Ishikawa (cell line): ENCODE measurements around the gene RAD52.

Source experiments
- CEBPB ChIP-seq: IDR thresholded peaks from 2 replicates; pipeline ENCODE4 v1.6.1; 2012
- CREB1 ChIP-seq: IDR thresholded peaks from 2 replicates; pipeline ENCODE4 v1.6.1; 2012; ENCODE audit warnings: low read depth
- EGR1 ChIP-seq: IDR thresholded peaks from 2 replicates; pipeline ENCODE4 v1.6.1; 2012
- EP300 ChIP-seq: IDR thresholded peaks from 2 replicates; pipeline ENCODE4 v1.6.1; 2012; ENCODE audit warnings: borderline replicate concordance
- FOXM1 ChIP-seq: IDR thresholded peaks from 2 replicates; pipeline ENCODE4 v1.6.1; 2012; ENCODE audit warnings: low read depth, borderline replicate concordance
- MAX ChIP-seq: IDR thresholded peaks from 2 replicates; pipeline ENCODE4 v1.6.1; 2012
- NFIC ChIP-seq: IDR thresholded peaks from 2 replicates; pipeline ENCODE4 v1.6.1; 2012
- RAD21 ChIP-seq: IDR thresholded peaks from 2 replicates; pipeline ENCODE4 v1.6.1; 2012; ENCODE audit warnings: low read depth
- REST ChIP-seq: IDR thresholded peaks from 2 replicates; pipeline ENCODE4 v1.6.1; 2012; ENCODE audit warnings: low read depth, mild to moderate bottlenecking
- TAF1 ChIP-seq: IDR thresholded peaks from 2 replicates; pipeline ENCODE4 v1.6.1; 2012; ENCODE audit warnings: low read depth, mild to moderate bottlenecking
- TCF12 ChIP-seq: IDR thresholded peaks from 2 replicates; pipeline ENCODE4 v1.6.1; 2012; ENCODE audit warnings: low read depth
- YY1 ChIP-seq: IDR thresholded peaks from 2 replicates; pipeline ENCODE4 v1.6.1; 2012; ENCODE audit warnings: low read depth

- TF ChIP-seq TAF1 (no peak), NFIC (no peak), YY1 (no peak; the same call in 1 of the 2 replicates), CEBPB (no peak), MAX (0 out of 2 replicates have a peak, but pooled peaks have one; percentile 14), CREB1 (no peak), EP300 (no peak), REST (no peak), FOXM1 (no peak), TCF12 (no peak), RAD21 (no peak), EGR1 (no peak)
These were observed 42.1 kb upstream of the RAD52 start for GRCh38 chr12:991350-992333.
